Mucosa of descending colon (tissue), 3 donors: ENCODE results near the gene GABBR2. TPM values are rescaled to one million over a fixed set of nuclear protein-coding genes. Genes with fewer than 3 reads are reported as not detected.

ENCODE experiments used
- ATAC-seq: fragments of 200-7000 bp; cut with Tn5 transposase; one replicate; pipeline ENCODE4 v1.9.1; 2020; ENCODE audit warnings: mild to moderate bottlenecking, moderate library complexity
- DNase-seq, 3 donors: peaks; one replicate each; pipeline ENCODE4 v3.0.0-alpha.2; 2020
- H3K36me3 ChIP-seq: fragments of 200-600 bp; one replicate; pipeline ENCODE4 v1.8.0; 2021; ENCODE audit warnings: low read depth, mild to moderate bottlenecking
- H3K4me1 ChIP-seq: fragments of 200-600 bp; one replicate; pipeline ENCODE4 v1.8.0; 2021; ENCODE audit warnings: low read depth, mild to moderate bottlenecking
- H3K4me3 ChIP-seq: fragments of 200-600 bp; one replicate; pipeline ENCODE4 v1.8.0; 2021; ENCODE audit warnings: mild to moderate bottlenecking
- H3K9me3 ChIP-seq: fragments of 200-600 bp; one replicate; pipeline ENCODE4 v1.8.0; 2021; ENCODE audit warnings: mild to moderate bottlenecking
- CTCF ChIP-seq: fragments of 200-600 bp; IDR thresholded peaks from one replicate; pipeline ENCODE4 v1.8.0; 2022; ENCODE audit warnings: antibody characterized with exemption, mild to moderate bottlenecking
- intact Hi-C, 2 donors: fragments of 100-400 bp; cut with DNase I in 1 of 2; cut with micrococcal nuclease in 1 of 2; formaldehyde crosslinking; loops; one replicate each; pipeline versions ENCODE4 v1.11.0 to v1.11.1; 2022; cut with DNase I, micrococcal nuclease
- total RNA-seq, 3 donors: library from RNA; stranded (reverse); fragmentation: NEBNext Ultra II Directional in 2 of 3; extraction: Animal tissue kit (Norgen Biotek cat#: 25700) in 2 of 3; gene quantifications; one replicate each; pipeline versions ENCODE4 v1.2.1 to v1.2.4, GENCODE V29; 2021 to 2023
- donor health status: DM: no; HTN: no; CAD: no; lungs with moderate emphysema.
- donor health status: DM: no; HTN: no; CAD: no.
- donor health status: DM: no; HTN: yes; CAD: no.

Gene GABBR2
- total RNA-seq, 3 donors from 2014 or later = 0.35 TPM; not detected in 2

GRCh38 chr9:98373609-98374008 is 335.1 kb downstream of the GABBR2 start:
- DNase-seq = no peak
- intact Hi-C loops = no loop called here
- no peaks in the 10 kb centered on the region for H3K9me3 ChIP-seq
- no peak for ATAC-seq
- TF ChIP-seq CTCF = no peak
- H3K4me3 ChIP-seq = no peak overlapping the region
- H3K4me1 ChIP-seq = no peaks in the 10 kb centered on the region
- no peaks in the 10 kb centered on the region for H3K36me3 ChIP-seq

- DNase-seq (no peak), ATAC-seq (no peak)
- intact Hi-C loops = no loop called here
- no peak for TF ChIP-seq CTCF
- Histone ChIP-seq H3K4me1 (no peaks in the 10 kb centered on the region), H3K4me3 (no peak overlapping the region), H3K36me3 (no peaks in the 10 kb centered on the region), H3K9me3 (no peaks in the 10 kb centered on the region)
Observed at GRCh38 chr9:98372077-98372836, 336.5 kb downstream of the GABBR2 start.

GRCh38 chr9:98370976-98371315 is 337.8 kb downstream of the GABBR2 start:
- no peak for TF ChIP-seq CTCF
- H3K4me1 ChIP-seq = no peaks in the 10 kb centered on the region
- H3K4me3 ChIP-seq = no peak overlapping the region
- intact Hi-C loops = no loop called here
- no peak for DNase-seq
- H3K9me3 ChIP-seq = peaks cover 5% of the 10 kb centered on the region
- no peaks in the 10 kb centered on the region for H3K36me3 ChIP-seq
- ATAC-seq = no peak

GRCh38 chr9:98370300-98370975 is 338.3 kb downstream of the GABBR2 start:
- DNase-seq (no peak), ATAC-seq (no peak)
- no peak overlapping the region for H3K4me3 ChIP-seq
- peaks cover 10% of the 10 kb centered on the region for H3K9me3 ChIP-seq
- no peaks in the 10 kb centered on the region for H3K4me1 ChIP-seq
- TF ChIP-seq CTCF = no peak
- intact Hi-C loops = no loop called here
- H3K36me3 ChIP-seq = no peaks in the 10 kb centered on the region

- Histone ChIP-seq H3K4me3 (no peak overlapping the region), H3K9me3 (peaks cover 15% of the 10 kb centered on the region), H3K36me3 (no peaks in the 10 kb centered on the region), H3K4me1 (no peaks in the 10 kb centered on the region)
- DNase-seq (no peak), ATAC-seq (no peak)
- intact Hi-C loops = no loop called here
- TF ChIP-seq CTCF = no peak
Observed at GRCh38 chr9:98369896-98370295, 338.8 kb downstream of the GABBR2 start.
